Kidney capillary endothelial cell (primary cell): Measurements from ENCODE around the gene DRC1.

Source experiments
- DNase-seq: peaks from one replicate; pipeline ENCODE4 v3.0.0-alpha.2; 2018; ENCODE audit warnings: low spot score

DRC1 gene

DNA sequence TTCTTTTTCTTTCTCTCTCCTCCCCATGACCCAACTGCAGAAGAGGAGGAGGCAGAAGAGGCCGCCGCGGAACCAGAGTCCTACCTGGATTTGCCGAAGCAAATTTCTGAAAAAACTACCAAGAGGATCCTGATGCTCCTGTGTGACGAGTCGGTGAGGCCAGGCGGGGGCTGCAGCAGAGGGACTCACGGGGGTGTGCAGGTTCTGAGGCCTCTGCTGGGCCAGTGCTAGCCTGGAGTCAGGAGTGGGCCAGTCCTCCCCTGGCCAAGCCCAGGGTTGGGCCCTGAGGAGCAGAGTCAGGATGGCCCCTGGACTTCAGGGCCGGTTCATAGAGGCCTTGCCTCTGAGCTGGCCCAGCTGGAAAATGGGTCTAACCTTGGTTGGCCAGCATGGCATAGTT lies 46.9 kb downstream of the DRC1 start:
- no peak for DNase-seq

DNA sequence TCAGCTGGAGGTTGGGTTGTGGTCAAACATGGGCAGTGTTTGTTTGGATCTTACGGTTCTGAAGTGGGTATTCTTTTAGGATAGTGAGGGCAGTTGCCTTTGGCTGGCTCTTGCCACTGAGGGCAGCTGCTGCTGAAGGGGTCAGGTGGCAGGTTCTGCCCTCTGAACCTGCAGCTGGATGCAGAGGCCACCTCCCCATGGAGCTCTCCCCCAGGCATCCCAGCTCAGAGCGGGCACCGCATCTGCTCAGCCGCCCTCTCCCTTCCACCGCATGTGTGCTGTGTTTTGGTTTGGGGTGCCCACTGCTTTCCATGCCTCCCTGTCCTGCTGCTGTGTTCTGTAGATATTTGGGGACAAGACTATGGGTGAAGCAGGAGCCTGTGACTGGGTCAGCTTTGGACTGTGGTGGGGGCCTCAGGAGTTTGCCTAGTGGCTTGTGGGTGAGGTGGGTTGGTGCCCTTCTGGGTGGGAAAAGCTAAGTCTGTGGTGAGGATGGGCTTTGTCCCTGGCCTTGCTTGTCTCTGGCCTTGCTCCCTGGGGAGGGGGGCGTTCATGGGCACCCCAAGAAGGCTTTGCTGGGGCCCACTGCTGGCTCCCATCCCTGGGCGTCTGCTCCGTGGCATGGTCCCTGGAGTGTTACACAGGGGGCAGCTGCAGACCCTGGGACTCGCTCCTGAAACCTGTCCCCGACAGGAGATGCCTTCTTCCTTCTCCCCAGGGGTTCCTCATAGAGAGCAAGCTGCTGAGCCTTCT lies 47.7 kb downstream of the DRC1 start:
- no peak for DNase-seq

DNA sequence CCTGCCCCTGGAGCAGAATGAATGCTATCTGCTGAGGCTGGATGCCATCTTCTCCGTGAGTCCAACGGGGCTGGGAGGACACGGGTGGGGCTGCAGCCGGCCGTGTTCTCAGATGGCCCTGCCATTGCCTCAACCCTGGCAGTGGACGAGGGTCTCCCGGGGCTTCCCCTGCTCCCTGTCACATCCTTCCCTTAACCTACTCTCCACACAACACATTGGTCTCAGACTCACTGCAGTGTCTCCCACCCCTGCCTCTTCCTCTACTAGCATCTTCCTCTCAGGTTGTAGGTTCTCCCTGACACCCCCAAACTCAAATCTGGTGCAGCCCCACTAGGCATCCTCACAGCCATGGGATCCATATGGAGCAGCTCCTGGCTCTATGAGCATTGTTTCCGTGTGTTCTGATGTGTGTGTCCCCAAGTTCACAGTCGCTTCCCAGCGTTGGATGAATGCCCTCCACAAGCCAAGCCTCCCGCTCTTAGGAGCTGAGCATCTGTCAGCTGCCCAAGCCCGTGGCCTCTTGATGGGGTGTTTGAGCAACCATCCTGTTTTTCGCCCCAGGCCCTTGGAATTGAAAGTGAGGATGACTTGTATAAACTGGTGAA lies 48.4 kb downstream of the DRC1 start:
- no peak for DNase-seq

DNA sequence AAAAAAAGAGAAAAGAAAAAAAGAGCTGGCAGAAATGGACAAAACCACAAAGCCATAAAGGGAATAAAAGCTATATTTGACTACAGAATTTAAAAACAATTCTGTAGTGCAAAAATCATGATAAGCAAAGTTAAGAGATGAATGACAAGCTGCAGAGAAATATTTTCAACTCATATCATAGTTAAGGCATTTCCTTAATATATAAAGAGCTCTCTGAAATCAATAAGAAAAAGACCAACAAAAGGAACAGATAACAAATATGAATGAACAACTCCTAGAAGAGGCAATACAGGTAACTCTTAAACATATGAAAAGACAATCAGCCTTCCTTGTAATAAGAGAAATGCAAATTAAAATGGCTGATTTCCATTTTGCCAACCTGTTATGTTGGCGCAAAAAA lies 50.0 kb downstream of the DRC1 start:
- no peak for DNase-seq

DNA sequence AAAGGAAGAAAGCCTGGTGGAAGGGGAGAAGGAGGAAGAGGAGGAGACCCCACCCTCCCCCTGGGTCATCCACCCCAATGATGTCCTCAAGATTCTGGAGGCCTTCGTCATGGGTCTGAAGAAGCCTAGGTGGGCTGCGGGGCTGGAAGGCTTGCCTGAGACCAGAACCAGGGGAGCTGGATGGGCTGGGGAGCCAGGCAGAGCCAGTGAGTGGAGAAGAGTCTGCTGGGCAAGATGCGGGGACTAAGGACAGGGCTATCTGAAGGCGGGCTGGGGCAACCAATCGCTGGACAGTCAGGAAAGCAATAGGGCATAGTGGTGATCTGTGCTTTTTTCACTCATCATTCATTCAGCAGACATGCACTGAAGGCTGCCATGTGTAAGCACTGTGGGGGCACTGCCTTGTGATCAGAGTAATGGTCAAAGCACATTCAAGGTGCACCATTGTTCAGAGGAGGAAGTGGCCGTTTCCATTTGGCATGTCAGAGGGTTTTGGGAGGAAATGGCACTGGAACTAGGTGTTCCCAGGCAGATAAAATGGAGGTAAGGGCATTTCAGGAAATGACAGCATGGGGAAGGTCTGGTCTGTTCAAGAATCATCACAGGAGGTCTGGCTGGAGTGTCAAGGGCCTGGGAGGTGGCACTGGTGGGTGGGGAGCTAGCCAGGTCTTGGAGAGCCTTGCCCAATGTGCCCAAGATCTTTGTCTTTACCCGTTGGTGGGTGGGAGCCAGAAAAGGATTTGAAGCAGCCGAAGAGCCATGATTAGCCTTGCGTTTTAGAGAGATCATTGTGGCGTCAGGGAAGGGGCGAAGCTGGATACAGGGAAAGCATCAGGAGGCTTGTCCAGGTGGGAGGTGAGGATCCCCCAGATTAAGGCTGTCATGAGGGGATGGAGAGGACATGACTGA lies 52.0 kb downstream of the DRC1 start:
- DNase-seq: peak; percentile 23

DNA sequence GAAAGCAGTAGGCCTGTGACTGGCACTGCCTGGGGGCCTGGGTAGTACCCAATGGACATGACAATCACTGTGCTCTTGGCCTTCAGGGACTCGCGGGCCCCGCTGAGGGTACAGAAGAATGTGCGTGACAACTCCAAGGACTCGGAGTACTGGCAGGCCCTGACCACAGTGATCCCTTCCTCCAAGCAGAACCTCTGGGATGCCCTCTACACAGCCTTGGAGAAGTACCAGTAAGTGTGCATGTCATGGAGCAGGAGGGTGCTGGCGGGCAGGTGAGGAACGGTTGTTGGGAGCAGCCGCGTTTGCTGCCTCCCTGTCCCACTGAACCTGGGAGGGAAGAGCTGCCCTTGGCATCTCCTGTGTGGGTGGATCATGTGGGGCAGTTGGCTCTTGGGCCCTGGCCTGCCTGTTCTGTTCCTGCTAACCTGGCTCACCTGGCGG lies 52.9 kb downstream of the DRC1 start:
- DNase-seq: no peak

DNA sequence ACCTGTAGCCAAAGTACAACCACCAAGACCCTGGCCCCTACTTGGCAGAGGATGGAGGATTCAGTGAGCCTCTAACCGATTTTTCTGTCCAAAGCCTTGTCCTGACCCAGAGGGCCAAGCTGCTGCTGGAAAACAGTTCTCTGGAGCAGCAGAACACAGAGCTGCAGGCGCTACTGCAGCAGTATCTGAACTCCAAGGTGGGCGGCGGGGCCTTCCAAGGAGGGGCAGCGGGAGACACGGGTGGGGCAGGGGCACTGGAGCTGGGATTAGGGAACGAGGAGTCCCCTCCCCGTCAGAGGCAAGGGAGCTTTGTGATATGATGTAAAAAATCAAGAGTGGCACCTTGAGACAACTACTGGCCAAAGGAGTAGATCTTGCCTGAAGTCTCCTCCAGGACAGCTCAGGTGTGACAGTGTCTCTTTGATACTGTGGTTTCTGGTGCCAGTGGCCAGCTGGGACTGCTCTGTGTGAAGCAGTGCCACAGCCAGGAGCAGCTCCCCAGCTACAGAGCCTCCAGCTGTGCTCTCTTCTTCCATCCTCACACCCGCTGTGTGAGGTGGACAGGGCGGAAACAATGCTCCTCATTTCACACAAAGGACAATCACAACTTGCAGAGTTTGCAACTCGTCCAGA lies 53.4 kb downstream of the DRC1 start:
- no peak for DNase-seq

DNA sequence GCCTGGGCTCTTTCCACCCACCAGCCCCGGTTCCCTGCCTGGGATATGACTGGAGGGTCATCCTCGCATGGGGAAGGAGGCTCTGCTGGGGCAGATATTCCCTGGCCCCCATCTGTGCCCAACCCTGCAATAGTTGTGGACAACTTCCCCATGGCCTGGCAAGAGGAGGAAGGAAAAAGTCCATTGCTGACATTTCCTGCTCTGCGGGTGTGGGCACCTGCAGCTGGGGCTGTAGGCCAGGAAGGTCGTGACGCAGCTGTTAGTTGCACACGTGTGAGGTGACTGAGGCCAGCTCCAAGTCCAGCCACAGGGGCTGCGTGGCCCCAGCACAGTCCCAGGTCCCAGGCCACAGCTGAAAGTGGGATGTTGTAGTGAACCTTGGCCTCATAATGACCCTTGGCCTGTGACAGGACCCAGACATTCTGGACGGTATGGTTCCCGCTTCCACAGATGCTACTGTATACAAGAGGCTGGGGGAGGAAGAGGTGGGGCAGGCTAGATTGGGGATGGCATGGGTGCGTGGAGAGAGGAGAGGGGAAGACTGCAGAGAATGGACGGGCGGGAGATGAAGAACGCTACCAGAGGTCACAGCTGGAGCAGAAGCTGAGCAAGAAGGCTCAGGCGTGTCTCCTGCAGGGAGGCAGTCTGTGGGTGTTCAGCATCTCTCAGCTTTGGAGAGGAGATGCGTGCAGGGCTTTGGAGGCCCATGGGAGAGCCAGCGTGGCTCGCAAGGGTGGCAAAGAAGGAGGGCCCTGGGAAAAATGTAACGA lies 54.1 kb downstream of the DRC1 start:
- no peak for DNase-seq

DNA sequence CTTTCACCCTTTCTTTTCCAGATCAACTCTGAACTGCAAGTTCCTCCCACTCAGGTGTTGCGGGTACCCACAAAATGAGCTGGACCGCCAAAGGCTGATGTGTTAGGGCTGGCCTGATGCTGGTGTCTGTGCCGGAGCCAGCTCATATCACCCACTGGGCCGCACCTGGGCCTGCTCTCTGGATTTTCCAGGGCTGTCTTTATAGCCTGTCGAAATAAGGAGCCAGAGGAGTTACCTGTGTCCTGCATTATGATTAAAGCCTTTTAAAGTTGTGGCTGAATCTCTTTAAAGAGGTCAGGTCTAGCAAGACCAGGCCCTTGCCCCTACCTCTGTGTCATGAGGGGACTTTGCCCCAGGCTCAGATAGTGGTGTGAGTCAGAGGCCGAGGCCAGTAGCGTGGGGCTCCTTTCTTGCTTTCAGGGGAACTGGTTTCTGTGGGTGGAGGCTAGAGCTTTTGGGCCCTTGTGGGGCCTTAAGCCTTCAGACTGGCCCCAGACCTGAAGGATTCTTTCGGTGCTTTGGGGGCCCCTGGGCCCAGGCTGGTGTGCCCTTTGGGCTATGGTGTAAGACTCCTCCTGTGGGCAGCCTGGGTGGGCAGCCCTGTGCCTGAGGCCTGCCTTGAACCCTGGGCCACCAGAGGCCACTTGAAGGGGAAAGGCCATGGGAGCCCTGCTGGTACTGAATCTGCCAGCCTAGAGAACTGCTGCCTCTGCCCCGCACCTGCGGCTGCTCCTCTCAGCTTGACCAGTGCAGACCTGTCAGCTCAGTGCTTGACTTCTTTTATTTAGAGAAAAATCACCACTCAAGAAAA lies 54.9 kb downstream of the DRC1 start:
- DNase-seq: no peak

DNA sequence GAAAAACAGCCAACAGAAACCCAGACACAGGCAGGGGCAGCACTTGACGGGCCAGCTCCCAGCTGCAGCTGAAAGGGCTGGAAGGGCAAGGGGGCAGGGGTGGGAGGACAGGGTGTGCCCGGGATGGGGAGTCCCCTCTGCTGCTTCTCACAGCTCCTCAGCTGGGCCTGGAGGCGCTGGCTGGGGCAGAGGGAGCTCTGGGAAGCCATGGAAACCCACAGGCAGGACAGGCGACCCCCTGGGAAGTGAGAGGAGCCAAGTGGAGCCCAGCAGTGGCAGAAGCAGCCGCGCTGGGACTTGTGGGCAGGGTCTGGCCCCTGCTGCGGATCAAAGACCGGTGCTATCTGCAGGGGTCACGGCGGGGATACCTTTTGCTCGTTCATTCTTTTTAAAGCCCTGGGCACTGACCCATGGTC lies 55.5 kb downstream of the DRC1 start:
- no peak for DNase-seq

DNA sequence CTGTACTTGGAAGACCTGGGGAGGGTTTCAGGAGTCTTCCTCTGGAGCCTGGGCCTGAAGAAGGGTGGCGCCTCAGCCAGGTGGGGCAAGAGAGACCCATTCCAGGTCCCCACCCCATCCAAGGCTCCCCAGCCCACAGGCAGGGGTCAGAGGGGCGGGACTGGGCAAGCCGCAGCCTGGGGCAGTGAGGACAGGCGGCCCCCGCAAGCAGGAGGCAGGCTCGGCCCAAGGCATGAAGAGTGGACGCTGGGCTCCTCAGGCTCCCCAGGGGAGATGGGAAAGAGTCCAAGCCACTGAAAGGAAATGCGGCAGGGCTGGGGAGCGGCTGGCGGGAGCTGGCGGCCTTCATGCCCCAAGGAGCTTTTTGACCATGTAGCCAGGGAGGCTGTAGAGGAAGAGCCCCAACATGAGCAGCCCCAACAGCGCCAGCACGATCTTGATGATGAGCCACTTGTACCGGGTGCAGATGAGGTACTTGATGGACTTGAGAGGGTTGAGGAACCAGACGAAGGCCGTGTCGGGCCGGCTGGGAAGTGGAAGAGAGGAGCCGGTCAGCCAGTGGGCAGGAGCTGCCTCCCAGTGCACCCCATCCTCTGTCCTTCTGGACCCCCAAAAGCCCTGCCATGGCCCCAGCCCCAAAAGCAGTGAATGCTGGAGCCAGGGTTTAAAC lies 56.1 kb downstream of the DRC1 start:
- no peak for DNase-seq

DNA sequence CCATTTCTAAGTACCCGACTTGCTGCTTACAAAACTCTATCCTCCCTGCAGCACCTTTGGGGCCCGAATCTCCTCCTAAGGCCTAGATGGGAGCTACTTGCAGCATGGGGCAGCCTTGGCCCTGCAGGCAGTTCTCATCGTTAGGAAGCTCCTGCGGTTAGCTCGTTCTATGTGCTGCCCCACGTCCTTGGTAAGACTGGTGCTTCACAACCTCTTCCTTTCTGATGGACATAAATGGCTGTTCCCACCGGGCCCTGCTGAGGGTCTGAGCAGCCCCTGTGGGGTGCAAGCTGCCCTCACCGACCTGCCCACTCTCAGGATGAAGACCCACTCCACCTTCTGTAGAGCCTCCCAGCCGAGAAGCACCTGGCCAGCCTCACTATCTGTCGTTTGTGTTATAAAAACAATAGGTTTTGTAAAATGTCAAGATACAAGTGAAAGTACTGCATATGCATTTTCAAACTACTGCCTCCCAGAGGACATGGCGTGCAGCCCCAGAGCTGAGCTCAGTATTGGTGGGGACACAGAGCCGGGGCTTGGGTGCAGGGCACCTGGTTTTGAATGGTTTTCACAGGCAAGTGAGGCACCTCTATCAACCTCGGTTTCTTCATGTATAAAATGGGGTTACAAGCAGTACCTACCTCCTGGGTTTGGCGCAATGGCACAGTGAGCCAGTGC lies 56.8 kb downstream of the DRC1 start:
- no peak for DNase-seq

DNA sequence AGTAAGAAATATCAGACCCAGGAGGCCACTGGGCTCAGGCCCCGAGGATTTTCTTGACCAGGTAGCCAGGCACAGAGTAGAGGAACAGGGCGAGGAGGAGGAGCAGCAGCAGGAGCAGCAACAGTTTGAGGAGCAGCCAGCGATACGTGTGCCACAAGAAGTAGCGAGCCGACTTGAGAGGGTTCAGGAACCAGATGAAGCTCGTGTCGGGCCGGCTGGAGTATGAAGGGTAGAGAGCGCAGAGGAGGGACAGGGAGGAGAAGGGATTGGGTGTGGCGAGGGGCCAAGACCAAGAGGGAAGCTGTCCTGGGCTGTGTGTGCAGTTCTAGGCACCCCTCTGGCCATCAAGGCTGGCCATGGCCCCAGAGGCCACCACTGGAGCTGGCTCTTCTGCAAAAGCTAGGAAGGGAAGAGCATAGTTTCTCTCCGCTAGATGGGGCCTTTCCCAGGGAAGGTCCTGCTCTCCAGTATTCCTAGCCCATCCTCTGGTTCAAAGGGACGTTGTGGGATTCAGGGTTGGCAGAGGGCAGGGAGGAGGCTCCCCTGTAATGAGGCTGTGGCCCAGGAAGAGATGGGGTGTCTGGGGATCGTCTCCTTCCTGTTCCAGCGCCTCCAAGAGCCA lies 58.4 kb downstream of the DRC1 start:
- no peak for DNase-seq

DNA sequence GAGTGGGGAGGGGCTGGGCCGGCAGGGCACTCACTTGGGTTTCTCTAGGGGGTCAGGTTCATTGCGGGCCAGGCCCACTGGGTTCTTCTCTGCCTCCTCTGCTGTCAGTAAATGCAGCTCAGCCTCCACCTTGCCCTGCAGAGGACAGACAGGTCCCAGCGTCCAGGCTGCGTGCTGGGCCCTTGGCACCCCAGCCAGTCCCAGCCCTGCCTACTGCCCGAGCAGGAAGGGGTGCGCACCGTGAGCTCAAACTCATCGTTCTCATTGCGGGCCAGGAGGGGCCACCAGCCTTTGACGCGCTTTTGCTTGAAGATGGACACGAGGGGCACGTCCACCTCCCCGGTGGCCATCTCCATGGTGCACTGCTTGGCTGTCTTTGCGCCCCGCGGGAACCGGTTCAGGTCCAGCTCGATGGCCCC lies 58.9 kb downstream of the DRC1 start:
- DNase-seq: no peak

DNA sequence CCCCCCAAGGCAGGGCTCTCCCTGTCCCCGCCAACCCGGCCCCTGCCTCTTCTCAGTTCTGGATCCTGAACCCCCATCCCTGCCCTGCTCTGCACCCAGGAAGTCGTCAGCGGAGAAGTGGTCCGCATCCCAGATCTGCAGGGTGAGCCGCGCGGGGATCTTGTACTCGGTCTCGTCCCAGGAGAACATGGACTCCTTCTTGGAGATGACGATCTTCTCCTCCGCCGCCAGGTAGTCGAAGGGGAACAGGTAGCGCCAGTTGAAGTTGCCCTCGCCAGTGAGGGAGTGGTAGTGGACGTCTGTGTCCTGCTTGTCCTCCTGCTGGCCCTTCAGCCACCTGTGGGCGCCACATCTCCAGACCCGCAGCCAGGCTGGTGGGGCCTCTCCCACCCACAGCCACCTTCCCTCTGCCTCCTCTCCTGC lies 59.9 kb downstream of the DRC1 start:
- DNase-seq: no peak

DNA sequence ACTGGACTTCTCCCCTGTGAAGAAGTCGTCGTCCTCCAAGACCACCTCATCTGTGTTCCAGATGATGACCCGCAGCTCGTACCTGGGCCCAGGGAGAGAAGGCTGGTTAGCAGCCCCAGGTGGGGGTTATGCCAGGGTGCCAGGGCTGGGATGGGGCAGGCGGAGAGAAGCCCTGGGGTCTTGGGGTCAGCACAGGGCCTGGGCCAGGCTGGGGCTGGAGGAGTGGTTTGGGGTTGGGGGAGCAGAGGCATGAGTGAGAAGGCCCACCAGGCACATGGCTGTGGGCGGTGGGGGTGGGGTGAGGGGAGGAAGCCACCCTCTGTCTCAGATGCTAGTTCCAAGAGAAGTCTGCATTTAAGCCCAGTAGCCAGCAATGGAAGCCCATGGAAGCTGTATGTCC lies 60.4 kb downstream of the DRC1 start:
- no peak for DNase-seq

DNA sequence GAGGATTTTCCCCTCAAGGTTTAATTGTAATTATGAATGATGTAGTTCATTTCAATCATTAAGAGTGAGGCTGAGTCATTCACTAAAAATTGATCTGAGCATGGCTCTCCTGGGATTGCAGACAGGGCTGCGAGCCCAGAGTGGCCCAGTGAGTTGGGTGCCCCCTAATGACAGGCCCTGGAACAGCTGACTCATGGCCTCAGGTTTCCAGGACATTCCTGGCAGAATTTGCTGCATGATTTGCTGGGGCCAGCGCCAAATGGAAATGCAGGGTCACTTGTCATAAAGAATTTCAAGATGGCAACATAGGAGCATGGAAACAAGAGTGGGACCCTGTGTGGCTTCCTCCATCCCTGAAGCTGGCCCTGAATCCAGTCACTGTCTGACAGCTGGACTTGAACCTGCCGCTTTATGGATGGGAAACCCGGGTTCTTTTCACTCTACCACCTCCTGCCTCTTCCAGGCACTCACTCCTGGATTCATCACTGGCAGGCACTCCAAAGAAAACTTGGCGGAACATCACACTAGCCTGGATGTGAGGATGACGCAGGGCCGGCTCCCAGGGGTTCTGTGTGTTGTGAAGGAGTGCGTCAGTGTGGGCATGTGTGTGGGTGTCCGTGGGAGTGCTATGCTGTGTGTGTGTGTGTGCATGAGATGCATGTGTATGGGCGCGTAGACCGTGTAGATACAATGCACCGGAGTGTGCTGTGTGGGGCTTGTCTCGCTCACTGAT lies 61.0 kb downstream of the DRC1 start:
- DNase-seq: peak; percentile 45
